Lower leg skin (tissue), 4 donors: Measurements from ENCODE around the gene N4BP2L2. TPM values are rescaled to one million over a fixed set of nuclear protein-coding genes. Genes with fewer than 3 reads are reported as not detected.

Source experiments
- DNase-seq, 2 donors: peaks; one replicate each; pipeline ENCODE4 v3.0.0-alpha.2; 2019; ENCODE audit warnings: low spot score in 2 of 2
- H3K4me3 ChIP-seq: fragments of 200-600 bp; sonication (generic); 2 replicates; pipeline ENCODE4 v1.5.1; 2017; ENCODE audit warnings: mild to moderate bottlenecking, low read depth; ENCODE audit not compliant: poor library complexity, severe bottlenecking
- POLR2A ChIP-seq, 2 donors: fragments of 450-650 bp; IDR thresholded peaks; one replicate each; pipeline ENCODE4 v1.6.1; 2016 to 2017; ENCODE audit warnings: antibody characterized with exemption in 2 of 2, mild to moderate bottlenecking in 1 of 2, moderate library complexity in 1 of 2
- WGBS, 2 donors: methylation state at CpG; one replicate each; pipeline ENCODE4 v1.1.5; 2018; 5-methylcytosine and 5-hydroxymethylcytosine counted together
- intact Hi-C: fragments of 100-400 bp; cut with DNase I; formaldehyde crosslinking; loops from one replicate; pipeline ENCODE4 v1.15.0; 2023; ENCODE audit warnings: low total_unique reads
- total RNA-seq, 4 donors: library from RNA; depleted of rRNA; stranded (reverse); fragments of >200 nt; gene quantifications; one replicate each; pipeline ENCODE4 v1.1.0, GENCODE V29; 2016
- TF ChIP-seq, protein P1 (sequence below), 3 donors: fragments of 450-650 bp; IDR thresholded peaks; one replicate each; pipeline ENCODE4 v1.5.1; 2016; ENCODE audit warnings: antibody characterized with exemption in 3 of 3, mild to moderate bottlenecking in 3 of 3, moderate library complexity in 2 of 3

N4BP2L2 gene
- total RNA-seq, 4 donors from 2014 or later = 96.6 to 154 (median 131) TPM

DNA sequence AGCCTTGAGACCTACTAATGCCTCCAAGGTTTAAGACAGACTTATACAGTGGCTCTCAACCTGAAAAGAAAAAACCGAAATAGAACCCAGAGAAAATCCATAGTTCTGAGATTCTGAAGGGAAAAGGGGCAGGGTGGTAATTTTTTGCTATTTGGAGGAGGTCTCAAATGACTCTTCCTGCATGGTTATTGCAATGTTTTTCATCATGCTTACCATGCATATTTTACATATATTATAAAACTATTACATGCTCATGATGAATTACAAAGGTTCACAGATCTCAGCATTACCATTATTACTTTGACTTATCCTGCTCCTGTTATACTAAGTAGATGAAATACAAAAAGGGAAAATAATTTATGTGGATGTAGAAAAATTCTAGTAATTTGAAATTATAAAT lies 47.6 kb downstream of the N4BP2L2 start:
- H3K4me3 ChIP-seq = no peak overlapping the region
- no peak for DNase-seq
- TF ChIP-seq, protein P1, sequence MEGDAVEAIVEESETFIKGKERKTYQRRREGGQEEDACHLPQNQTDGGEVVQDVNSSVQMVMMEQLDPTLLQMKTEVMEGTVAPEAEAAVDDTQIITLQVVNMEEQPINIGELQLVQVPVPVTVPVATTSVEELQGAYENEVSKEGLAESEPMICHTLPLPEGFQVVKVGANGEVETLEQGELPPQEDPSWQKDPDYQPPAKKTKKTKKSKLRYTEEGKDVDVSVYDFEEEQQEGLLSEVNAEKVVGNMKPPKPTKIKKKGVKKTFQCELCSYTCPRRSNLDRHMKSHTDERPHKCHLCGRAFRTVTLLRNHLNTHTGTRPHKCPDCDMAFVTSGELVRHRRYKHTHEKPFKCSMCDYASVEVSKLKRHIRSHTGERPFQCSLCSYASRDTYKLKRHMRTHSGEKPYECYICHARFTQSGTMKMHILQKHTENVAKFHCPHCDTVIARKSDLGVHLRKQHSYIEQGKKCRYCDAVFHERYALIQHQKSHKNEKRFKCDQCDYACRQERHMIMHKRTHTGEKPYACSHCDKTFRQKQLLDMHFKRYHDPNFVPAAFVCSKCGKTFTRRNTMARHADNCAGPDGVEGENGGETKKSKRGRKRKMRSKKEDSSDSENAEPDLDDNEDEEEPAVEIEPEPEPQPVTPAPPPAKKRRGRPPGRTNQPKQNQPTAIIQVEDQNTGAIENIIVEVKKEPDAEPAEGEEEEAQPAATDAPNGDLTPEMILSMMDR (IDR thresholded peaks at IDR 0.05) = no peak
- no peak for TF ChIP-seq POLR2A (IDR thresholded peaks at IDR 0.05)
- WGBS, 2 donors = 92 to 100% methylated on average over 1 of the region's 1 CpG
- intact Hi-C loops = no loop called here

DNA sequence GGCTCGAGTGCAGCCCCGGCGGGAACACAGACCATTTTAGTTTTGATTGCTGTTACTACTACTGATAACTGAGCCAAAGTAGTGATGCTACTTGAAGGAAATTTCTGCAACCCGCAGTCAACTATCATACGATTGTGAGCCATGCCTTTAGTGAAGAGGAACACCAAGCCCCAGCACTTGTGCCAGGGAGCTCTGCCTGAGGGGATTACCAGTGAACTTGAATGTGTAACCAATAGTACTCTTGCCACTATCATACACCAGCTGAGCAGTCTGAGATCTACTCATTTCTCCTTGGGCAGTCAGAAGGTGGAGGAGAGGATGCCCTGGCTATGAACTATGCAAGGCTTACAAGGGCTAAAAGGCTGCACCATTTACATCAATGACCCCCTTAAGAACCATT lies 61.7 kb downstream of the N4BP2L2 start:
- no peak for DNase-seq
- intact Hi-C loops = no loop called here
- H3K4me3 ChIP-seq = no peak overlapping the region
- TF ChIP-seq, protein P1 (IDR thresholded peaks at IDR 0.05) = no peak
- no peak for TF ChIP-seq POLR2A (IDR thresholded peaks at IDR 0.05)
- 84 to 94% methylated on average over 5 of the region's 5 CpGs for WGBS, 2 donors

DNA sequence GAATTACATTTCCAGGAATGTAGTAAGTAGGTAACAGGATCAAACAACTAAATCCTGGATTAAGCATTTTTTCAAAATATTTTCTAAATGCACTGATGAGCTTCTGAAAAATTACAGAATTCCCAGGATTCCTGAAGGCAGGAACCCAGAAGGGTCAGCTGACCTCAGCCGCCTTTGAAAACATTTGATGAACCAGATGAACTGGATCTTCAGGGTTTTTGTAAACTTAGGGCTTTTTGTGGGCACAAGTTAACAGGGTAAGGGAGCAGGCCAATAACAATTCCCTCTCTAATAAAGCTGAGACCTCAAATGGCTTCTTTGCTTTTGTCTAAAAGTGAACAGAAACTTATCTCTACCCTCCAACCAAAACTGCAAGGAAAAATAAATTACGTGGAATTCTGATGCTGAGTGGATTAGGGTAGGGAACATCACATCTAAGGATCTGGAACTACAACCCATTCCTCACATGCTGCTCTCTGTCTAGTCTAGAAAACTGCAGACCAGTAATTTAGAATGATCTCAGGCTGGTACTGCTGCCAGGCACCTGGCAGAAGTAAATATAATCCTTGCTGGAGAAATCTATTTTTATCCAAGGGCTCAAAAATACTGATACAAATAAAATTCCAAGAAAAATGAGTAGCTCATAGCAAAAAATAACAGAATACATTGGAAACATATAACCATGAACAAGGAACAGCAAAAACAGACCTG lies 62.4 kb downstream of the N4BP2L2 start:
- no peak overlapping the region for H3K4me3 ChIP-seq
- intact Hi-C loops = no loop called here
- DNase-seq = no peak
- no peak for TF ChIP-seq POLR2A (IDR thresholded peaks at IDR 0.05)
- TF ChIP-seq, protein P1 (IDR thresholded peaks at IDR 0.05) = no peak
- 67 to 70% methylated on average over 2 of the region's 2 CpGs for WGBS, 2 donors

DNA sequence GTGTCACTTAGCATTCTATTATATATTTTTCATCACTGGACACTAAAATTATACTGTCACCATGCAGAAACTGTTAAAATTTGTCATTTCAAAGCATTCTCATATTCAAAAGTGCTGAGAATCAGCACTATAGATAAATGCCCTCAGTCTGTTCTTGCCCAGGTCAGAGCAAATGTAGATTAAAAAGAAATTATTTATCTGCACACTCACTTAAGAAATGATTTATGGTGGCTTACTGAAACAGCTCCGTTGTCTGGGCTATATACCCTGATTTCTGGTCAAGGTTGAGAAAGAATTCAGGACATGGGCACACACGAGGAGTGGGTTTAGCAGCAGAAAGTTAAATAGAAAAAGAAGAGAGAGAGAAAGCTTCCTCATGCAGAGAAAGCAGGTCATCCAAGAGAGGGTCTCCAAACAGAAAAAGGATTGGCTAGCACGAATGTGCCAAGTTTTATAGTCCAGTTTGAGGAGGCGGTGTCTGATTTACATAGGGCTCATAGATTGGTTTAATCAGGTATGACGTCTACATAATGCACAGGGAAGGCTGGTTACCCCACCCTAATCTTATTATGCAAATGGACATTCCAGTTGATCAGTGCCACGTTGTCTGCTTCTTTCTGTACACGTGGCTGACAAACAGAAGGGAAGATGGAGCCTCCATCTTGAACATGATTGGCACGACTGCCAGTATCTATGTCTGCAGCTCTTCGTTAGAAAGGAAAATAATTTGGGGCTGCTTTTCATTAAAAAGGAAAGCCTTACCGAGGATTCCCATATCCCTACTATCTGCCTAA lies 63.4 kb downstream of the N4BP2L2 start:
- no peak for TF ChIP-seq POLR2A (IDR thresholded peaks at IDR 0.05)
- TF ChIP-seq, protein P1 (IDR thresholded peaks at IDR 0.05) = no peak

DNA sequence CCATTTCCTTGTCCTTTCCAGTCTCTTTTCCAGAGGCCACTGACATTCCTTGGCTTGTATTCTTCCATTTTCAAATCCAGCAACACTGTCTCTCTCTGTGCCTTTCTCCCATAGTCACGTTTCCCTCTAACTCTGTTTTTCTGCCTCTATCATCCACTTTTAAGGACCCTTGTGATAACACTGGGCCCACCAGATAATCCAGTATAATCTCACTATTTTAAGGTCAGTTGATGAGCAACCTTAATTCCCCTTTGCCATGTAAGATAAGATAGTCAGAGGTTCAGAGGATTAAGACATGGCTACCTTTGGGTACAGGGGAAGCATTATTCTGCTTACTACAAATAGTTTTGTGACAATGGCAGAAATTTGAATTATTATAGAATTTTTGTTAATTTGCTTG lies 64.9 kb downstream of the N4BP2L2 start:
- no peak overlapping the region for H3K4me3 ChIP-seq
- WGBS, 2 donors = 86 to 90% methylated on average over 1 of the region's 1 CpG
- TF ChIP-seq POLR2A (IDR thresholded peaks at IDR 0.05) = no peak
- TF ChIP-seq, protein P1 (IDR thresholded peaks at IDR 0.05) = no peak
- no peak for DNase-seq
- intact Hi-C loops = no loop called here

More for the DNA sequence above, 63.4 kb downstream of the N4BP2L2 start:
- intact Hi-C loops = no loop called here
- H3K4me3 ChIP-seq = no peak overlapping the region
- WGBS, 2 donors = 71 to 75% methylated on average over 10 of the region's 10 CpGs
- DNase-seq = no peak
